HG03159 (cell line): Measurements from ENCODE around the gene CELF5.

ENCODE experiments used
- ATAC-seq: cut with Tn5 transposase; IDR thresholded peaks from one replicate; pipeline ENCODE4 v1.9.1; 2021; ENCODE audit warnings: mild to moderate bottlenecking, moderate library complexity; ENCODE audit not compliant: unreplicated experiment

Gene CELF5

DNA sequence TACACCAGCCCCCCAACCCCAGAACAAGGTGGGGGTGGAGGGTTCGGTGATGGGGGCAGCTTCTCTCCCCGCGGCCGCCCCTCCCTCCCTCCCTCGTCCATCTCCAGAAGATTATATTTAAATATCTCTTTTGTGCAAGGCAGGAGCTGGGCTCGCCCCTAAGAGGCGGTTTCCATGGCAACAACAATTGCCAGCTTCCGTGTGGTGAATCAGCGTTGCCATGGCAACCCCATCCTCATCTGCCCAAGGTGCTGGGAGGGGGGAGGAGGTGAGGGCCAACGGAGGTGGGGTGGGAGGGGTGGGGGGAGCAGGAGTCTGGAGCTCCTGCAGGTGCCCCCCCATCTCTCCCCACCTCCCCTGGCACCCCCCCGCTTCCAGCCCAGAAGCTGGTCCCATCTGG is 46.4 kb downstream of the CELF5 start:
- no peak for ATAC-seq

GRCh38 chr19:3272401-3272931 is 48.0 kb downstream of the CELF5 start:
- ATAC-seq, result no peak

GRCh38 chr19:3272952-3273351 is 48.5 kb downstream of the CELF5 start:
- ATAC-seq, result no peak

DNA sequence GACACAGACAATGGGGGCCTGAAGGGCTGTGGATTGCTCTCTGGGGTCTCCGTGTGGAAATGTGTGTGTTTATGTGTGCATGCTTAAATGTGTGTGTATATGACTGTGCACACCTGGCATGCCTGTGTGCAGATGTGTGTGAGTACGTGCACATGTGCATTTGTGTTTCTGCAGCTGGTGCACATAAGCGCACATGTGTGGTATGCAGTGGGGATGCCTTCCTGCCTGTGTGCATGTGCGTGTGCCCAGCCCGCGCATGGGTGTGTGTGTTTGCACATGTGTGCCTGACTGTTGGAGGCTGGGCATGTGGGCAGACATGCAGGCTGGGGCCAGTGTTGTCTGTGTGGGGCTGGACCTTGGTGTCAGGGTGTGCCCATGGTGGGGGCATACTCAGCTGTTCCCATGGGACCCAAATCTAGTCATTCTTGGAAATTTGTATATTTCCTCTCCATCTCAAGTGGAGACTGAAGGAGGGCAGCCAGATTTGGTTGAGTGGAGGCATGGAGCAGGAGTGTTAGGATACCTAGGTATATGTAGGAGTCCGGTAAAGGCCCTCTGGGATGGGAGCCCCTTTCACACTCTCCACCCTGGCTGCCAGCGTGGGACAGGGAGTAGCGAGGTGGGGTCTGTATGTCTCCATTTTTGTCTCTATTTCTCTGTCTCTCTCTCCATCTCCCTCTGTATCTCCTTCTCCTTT is 49.9 kb downstream of the CELF5 start:
- ATAC-seq, result no peak

- ATAC-seq, result no peak
These were observed 50.6 kb downstream of the CELF5 start for GRCh38 chr19:3274942-3275582.

GRCh38 chr19:3275583-3276340 is 51.3 kb downstream of the CELF5 start:
- ATAC-seq, result no peak

GRCh38 chr19:3276341-3276799 is 51.9 kb downstream of the CELF5 start:
- ATAC-seq, result no peak

DNA sequence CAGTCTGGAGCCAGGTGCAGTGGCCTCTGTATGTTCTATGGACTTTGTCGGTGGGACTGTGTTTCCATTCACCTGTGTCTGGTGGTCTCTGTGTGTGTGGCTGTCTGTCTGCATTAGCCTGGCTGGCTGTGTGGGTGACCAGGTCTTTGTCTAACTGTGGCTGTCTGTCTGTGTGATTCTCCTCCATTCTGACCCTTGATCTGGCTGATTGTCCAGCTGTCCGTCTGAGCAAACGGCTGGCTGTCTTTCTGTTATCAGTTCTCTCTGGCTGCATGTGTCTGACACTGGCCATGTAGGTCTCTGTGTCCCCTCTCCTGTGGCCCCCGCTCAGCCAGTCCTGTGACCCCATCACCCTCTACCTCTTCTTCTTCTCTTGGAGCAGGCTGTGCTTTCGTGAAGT is 53.2 kb downstream of the CELF5 start:
- no peak for ATAC-seq

DNA sequence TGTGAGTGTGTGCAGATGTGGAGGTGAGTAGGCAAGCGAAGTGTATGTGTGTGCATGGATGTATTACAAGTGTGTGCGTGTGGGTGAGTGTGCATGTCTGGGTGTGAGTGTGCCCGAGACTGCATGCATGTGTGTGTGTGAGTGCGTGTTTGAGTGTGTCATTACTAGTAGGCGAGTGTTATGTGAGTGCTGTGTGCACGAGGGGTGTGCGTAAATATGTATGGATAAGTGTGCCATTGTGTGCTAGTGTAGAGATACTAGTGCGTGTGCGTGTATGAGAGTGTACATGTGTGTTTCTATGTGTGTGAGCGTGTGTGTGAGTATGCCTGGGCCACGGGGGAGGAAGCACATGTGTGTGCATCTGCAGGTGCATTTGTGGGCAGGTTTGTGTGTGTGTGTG is 53.8 kb downstream of the CELF5 start:
- ATAC-seq, result no peak

DNA sequence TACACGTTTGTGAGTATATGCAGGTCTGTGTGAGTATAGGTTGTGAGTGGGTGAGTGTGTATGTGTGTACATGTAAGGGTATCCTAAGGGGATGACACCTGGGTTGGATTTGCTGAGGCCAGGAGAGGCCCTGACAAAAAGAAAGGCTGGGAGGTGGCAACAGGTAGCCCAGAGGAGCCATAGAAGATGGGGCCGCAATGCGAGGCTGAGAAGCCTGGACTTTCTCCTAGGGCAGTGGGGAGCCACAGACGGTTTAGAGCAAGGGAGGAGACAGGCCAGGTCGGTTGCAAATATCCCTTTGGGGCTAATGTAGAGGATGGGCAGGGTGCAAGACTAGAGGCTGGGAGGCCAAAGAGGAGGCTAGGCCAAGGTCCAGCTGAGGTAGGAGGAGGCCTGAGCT is 54.3 kb downstream of the CELF5 start:
- ATAC-seq, result no peak

GRCh38 chr19:3279306-3279705 is 54.8 kb downstream of the CELF5 start:
- ATAC-seq, result no peak

- no peak for ATAC-seq
These were observed 56.6 kb downstream of the CELF5 start for GRCh38 chr19:3281026-3281425.

DNA sequence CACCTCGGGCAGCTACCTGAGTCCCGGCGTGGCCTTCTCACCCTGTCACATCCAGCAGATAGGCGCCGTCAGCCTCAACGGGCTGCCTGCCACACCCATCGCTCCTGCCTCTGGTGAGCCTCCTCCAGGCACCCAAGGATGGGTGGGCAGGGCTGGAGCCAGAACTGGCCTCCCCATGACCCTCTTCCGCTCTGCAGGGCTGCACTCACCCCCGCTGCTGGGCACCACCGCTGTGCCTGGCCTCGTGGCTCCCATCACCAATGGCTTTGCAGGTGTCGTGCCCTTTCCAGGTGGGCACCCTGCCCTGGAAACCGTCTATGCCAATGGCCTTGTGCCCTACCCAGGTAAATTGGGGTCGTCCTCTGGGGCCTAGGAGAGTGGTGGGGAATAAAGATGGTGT is 57.7 kb downstream of the CELF5 start:
- no peak for ATAC-seq

DNA sequence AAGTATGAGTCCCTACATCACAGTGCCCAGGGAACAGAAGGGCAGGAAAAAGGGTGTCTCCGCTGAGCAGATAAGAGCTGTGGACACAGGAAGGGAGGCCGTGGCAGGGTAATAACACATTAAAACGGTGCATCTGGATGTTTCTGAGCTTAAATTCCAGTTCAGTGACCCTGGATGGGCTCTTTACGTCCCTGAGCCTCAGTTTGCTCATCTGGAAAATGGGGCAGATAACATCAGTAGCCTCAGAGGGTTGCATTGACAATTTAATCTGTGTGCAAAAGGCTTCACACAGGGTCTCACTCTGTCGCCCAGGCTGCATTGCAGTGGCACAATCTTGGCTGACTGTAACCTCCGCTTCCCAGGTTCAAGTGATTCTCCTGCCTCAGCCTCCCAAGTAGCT is 58.1 kb downstream of the CELF5 start:
- ATAC-seq, result no peak

GRCh38 chr19:3283246-3283751 is 58.8 kb downstream of the CELF5 start:
- no peak for ATAC-seq

- no peak for ATAC-seq
These were observed 59.6 kb downstream of the CELF5 start for GRCh38 chr19:3283886-3284657.

DNA sequence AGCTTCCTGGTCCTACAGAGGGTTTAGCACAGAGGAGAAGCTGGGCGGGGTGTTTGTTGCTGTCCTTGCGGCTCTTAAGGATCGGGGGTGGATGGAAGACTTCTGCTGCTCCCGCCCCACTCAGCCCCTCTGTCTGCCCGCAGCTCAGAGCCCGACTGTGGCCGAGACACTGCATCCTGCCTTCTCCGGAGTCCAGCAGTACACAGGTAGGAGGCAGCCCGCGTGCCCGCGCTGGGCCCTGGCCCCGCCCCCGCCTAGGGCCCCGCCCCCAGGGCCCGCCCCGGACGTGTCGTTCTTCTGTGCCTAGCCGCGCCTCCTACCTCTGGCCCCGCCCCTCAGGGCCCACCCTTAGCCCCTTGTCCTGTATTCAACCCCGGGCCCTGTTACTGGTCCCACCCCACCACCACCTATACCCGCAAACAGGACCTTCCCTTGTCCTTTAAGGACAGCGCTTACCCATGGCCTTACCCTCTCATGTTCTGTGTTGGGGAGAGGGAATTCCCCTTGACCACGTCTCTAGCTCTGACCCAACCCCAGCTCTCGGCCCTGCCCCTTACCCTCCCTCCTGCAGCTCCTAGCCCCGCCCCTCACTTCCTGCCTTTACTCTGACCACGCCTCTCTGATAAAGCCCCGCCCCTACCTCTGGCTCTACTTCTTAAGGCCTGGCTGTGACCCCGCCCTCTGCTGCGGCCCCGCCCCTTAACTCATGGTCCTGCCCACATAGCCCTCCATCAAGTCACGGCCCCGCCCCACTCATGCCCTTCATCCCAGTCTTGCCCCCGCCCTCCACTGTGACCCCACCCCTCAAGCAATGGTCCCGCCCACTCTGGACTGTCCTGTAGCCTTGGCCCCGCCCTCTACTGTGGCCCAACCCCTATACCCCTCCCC is 60.5 kb downstream of the CELF5 start:
- no peak for ATAC-seq

- ATAC-seq, result no peak
These were observed 61.3 kb downstream of the CELF5 start for GRCh38 chr19:3285647-3286176.

- no peak for ATAC-seq
These were observed 63.4 kb downstream of the CELF5 start for GRCh38 chr19:3287814-3288213.
